ENCODE data around the gene SMIM12.

DNA sequence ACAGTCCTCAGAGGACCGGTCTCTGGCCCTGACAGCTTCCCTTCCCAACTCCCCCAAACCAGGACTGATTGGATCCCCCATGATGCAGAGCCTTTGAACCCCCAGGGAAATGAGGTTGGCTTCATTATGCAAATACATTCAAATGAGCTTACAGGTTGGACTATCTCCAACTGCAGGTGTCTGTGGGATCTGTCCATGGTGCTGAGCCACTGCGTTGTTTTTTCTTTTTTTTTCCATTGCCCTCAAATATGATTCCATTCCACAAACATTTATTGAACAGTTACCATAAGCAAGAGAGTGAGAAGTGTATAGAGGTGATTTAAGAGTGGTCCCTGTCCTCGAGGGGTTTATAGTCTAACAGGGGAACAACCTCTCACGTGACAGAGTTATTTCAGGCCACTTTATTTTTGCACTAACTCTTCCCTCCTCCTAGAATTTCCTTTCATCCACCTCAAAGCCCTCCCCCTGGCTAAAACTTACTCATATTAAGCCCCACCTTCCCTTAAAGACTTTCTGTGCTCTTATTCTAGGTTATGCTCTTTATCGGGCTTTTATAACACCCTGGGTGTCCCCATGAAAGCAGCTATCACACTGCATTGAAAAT, 48.0 kb upstream of the SMIM12 start:
- TF ChIP-seq POLR2AphosphoS5 (IDR thresholded peaks at IDR 0.05; ENCODE audit: low read depth, low read length) (no peak), TAF1 (IDR thresholded peaks at IDR 0.05; ENCODE audit: borderline replicate concordance, insufficient read depth, low read length) (no peak), SIN3A (IDR thresholded peaks at IDR 0.05; ENCODE audit: borderline replicate concordance, insufficient read depth, low read length) (no peak), FOXP2 (optimal IDR thresholded peaks at IDR 0.05; ENCODE audit: borderline replicate concordance, extremely low read depth, extremely low read length, insufficient read depth) (no peak)
- TF ChIP-seq, protein P1, sequence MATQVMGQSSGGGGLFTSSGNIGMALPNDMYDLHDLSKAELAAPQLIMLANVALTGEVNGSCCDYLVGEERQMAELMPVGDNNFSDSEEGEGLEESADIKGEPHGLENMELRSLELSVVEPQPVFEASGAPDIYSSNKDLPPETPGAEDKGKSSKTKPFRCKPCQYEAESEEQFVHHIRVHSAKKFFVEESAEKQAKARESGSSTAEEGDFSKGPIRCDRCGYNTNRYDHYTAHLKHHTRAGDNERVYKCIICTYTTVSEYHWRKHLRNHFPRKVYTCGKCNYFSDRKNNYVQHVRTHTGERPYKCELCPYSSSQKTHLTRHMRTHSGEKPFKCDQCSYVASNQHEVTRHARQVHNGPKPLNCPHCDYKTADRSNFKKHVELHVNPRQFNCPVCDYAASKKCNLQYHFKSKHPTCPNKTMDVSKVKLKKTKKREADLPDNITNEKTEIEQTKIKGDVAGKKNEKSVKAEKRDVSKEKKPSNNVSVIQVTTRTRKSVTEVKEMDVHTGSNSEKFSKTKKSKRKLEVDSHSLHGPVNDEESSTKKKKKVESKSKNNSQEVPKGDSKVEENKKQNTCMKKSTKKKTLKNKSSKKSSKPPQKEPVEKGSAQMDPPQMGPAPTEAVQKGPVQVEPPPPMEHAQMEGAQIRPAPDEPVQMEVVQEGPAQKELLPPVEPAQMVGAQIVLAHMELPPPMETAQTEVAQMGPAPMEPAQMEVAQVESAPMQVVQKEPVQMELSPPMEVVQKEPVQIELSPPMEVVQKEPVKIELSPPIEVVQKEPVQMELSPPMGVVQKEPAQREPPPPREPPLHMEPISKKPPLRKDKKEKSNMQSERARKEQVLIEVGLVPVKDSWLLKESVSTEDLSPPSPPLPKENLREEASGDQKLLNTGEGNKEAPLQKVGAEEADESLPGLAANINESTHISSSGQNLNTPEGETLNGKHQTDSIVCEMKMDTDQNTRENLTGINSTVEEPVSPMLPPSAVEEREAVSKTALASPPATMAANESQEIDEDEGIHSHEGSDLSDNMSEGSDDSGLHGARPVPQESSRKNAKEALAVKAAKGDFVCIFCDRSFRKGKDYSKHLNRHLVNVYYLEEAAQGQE (IDR thresholded peaks at IDR 0.05; ENCODE audit: insufficient read depth in 1 of 2, low read depth in 2 of 2, low read length in 2 of 2): peak; percentile 84 to 97

Measured in PFSK-1 (cell line).